HG03521 (cell line): Measurements from ENCODE around the gene PLXNA1.

Source experiments
- ATAC-seq: cut with Tn5 transposase; IDR thresholded peaks from one replicate; pipeline ENCODE4 v1.9.1; 2021; ENCODE audit warnings: mild to moderate bottlenecking, moderate library complexity; ENCODE audit not compliant: unreplicated experiment

Gene PLXNA1

GRCh38 chr3:127015282-127016042, 32.5 kb downstream of the PLXNA1 start:
- ATAC-seq, result no peak

GRCh38 chr3:127016043-127016343, 33.1 kb downstream of the PLXNA1 start:
- ATAC-seq, result no peak

GRCh38 chr3:127016461-127016860, 33.5 kb downstream of the PLXNA1 start:
- no peak for ATAC-seq

- ATAC-seq, result no peak
Observed at GRCh38 chr3:127017229-127017628, 34.3 kb downstream of the PLXNA1 start.

- no peak for ATAC-seq
Observed at GRCh38 chr3:127017781-127018180, 34.9 kb downstream of the PLXNA1 start.

GRCh38 chr3:127018306-127018828, 35.5 kb downstream of the PLXNA1 start:
- ATAC-seq, result no peak

- no peak for ATAC-seq
Observed at GRCh38 chr3:127019449-127019848, 36.5 kb downstream of the PLXNA1 start.

- no peak for ATAC-seq
Observed at GRCh38 chr3:127020543-127020942, 37.6 kb downstream of the PLXNA1 start.

- ATAC-seq, result no peak
Observed at GRCh38 chr3:127022849-127023248, 39.9 kb downstream of the PLXNA1 start.

- ATAC-seq, result no peak
Observed at GRCh38 chr3:127025456-127025855, 42.5 kb downstream of the PLXNA1 start.

- ATAC-seq, result no peak
Observed at GRCh38 chr3:127026036-127026435, 43.1 kb downstream of the PLXNA1 start.

- ATAC-seq, result no peak
Observed at GRCh38 chr3:127026661-127027060, 43.7 kb downstream of the PLXNA1 start.

GRCh38 chr3:127027061-127027735, 44.3 kb downstream of the PLXNA1 start:
- ATAC-seq, result no peak

- no peak for ATAC-seq
Observed at GRCh38 chr3:127027811-127028548, 45.1 kb downstream of the PLXNA1 start.

GRCh38 chr3:127028781-127029657, 46.1 kb downstream of the PLXNA1 start:
- no peak for ATAC-seq

- no peak for ATAC-seq
Observed at GRCh38 chr3:127029658-127030507, 47.0 kb downstream of the PLXNA1 start.

GRCh38 chr3:127030508-127031412, 47.8 kb downstream of the PLXNA1 start:
- no peak for ATAC-seq

- ATAC-seq, result no peak
Observed at GRCh38 chr3:127031413-127031810, 48.5 kb downstream of the PLXNA1 start.

GRCh38 chr3:127031845-127032244, 48.9 kb downstream of the PLXNA1 start:
- ATAC-seq, result no peak
